Inferior parietal cortex (tissue), 1 donor: Measurements from ENCODE around the gene TEX30.

Experiments used
- DNase-seq: peaks from one replicate; pipeline ENCODE4 v3.0.0-alpha.2; 2016; ENCODE audit errors: extremely low spot score

Gene TEX30

GRCh38 chr13:102779436-102780159, 6.0 kb upstream of the TEX30 start:
- DNase-seq, result no peak

DNA sequence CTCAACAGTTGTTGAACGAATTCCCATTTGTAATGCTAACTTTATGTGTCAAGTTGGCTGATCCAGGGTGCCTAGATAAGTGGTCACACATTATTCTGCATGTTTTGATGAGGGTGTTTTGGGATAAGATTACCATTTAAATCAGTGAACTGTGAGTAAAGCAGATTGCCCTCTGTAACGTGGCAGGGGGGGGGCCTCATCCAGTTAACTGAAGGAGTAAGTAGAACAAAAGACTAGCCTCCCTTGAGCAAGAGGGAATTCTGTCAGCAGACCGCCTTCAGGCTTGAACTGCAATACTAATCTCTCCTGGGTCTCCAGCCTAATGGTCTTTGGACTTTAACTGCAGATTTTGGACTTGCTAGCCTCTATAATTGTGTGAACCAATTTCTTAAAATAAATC, 4.2 kb upstream of the TEX30 start:
- DNase-seq, result no peak

DNA sequence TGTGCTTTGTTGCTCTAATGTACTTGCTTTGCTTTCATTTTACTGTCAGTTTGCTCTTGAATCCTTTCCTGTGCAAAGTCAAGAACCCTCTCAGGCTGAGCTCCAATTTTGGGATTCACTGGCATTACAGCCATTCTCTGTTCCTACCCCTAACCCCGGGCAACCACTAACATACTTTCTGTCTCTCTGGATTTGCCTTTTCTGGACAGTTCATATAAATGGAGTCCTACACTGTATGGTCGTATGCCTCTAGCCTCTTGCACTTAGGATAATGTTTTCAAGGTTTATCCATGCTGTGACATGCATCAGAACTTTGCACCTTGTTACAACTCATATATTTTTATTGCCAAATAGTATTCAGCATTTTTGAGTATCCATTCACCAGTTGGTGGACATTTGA, 2.7 kb upstream of the TEX30 start:
- no peak for DNase-seq

- no peak for DNase-seq
These were observed 1.3 kb upstream of the TEX30 start for GRCh38 chr13:102774591-102775520.

- DNase-seq, result no peak
These were observed 605 bp upstream of the TEX30 start for GRCh38 chr13:102774214-102774568.

DNA sequence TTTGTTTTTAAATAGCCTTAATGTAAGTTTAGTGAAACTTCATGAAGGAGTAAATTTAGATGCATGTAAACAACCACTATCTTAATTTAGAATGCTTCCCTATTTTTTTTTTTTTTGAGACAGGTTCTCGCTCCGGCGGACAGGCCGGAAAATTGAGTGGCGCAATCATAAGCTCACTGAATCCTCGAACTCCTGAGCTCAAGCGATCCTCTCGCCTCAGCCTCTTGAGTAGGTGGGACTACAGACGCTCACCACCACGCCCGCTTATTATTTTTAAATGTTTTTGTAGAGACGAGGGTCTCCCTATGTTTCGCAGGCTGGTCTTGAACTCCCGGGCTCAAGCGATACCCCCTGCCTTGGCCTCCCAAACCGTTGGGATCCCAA, 1.6 kb downstream of the TEX30 start:
- no peak for DNase-seq

- DNase-seq, result no peak
These were observed 2.1 kb downstream of the TEX30 start for GRCh38 chr13:102771298-102772041.

DNA sequence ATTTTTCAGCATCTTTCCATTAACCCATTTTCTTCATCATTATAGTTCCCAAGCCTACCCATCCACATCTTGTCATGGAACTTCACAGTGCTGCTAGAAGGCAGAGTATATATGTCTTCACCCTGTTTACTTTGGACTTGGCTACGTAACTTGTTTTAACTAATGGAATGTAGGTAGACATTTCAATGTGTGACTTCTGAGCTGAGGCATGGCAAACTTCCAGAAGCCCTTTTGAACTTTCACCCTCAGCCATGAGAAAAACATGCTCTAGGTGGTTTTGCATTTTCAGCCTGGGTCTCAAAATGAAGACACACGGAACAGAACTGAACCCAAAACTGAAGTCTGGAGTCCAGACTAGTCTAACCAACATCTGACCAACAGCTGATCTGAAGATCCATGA, 3.2 kb downstream of the TEX30 start:
- DNase-seq, result no peak

DNA sequence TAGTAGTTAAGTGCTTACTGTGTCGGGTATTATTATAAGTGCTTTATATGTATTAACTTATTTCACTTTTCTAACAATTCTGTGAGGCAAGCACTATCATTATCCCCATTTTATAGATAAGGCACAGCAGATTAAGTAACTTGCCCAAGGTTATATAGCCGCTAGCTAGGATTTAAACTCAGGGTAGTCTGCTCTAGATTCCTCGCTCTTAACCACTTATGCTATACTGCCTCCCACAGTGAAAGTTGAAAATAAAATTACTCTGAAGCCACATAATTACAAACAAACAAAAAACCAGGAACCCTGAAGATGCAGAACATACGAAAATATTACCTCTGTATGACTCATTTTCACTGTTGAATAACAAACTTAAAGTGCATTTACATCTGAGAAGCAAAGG, 3.9 kb downstream of the TEX30 start:
- peak; percentile 18 for DNase-seq

DNA sequence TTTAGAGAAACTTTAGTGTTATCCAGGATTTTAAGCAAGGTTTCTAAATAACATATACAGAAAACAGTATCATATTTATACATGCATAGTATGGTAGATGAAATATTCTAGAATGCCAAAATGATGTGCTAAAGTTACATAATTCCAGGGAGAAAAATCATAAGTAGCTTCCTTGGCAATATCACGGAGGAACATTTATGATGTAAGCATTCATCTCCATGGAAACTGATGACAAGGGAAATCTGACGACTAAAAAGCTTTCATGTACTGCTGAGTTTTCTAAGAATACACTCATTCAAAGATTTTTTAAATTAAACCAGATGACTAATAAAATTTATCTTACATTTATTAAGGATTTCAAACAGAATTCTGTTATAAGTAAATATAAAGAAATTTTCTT, 4.7 kb downstream of the TEX30 start:
- no peak for DNase-seq

- DNase-seq, result no peak
These were observed 9.8 kb downstream of the TEX30 start for GRCh38 chr13:102763741-102764140.

- DNase-seq, result no peak
These were observed 12.5 kb downstream of the TEX30 start for GRCh38 chr13:102761071-102761470.

- DNase-seq, result no peak
These were observed 14.7 kb downstream of the TEX30 start for GRCh38 chr13:102758842-102759241.

DNA sequence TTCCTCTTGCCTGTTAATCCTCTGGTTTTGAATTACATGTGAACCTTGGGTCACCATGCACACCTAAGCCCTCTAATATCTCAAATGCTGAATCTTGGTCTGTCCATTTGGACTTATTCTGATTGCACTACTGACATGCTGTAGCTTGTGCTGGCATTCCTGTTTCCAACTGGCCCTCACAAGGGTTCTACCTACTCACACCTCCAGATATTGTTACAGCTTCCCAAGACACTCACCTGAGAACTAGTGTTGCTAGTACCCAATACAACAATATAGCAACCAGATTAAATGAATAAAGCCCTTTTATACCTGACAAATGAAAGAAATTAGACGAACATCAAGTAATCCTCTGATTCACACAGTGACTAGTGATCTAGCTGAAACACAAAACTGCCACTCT, 16.6 kb downstream of the TEX30 start:
- DNase-seq, result no peak

GRCh38 chr13:102751886-102752285, 21.7 kb downstream of the TEX30 start:
- DNase-seq, result no peak

- no peak for DNase-seq
These were observed 31.1 kb downstream of the TEX30 start for GRCh38 chr13:102742506-102742905.

DNA sequence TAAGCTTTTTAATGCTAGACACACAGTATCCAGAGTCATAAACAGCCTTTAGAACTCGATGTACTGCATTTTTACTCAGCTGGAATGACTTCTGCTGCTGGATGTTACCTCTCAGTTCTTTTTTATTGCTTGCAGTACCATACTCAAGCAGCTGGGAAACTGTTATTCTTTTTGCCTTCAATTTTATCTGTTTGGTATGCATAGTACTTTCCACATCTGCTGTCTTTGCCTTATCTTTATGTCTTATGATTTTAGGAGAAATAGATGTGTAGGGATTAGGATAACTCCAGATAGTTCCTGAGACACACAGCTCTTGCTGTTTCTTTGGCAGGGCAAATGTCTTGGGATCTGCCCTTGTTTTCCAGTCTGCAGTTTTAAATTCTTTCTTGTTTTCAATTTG, 31.5 kb downstream of the TEX30 start:
- DNase-seq, result no peak

- DNase-seq, result no peak
These were observed 43.9 kb downstream of the TEX30 start for GRCh38 chr13:102729560-102730270.

DNA sequence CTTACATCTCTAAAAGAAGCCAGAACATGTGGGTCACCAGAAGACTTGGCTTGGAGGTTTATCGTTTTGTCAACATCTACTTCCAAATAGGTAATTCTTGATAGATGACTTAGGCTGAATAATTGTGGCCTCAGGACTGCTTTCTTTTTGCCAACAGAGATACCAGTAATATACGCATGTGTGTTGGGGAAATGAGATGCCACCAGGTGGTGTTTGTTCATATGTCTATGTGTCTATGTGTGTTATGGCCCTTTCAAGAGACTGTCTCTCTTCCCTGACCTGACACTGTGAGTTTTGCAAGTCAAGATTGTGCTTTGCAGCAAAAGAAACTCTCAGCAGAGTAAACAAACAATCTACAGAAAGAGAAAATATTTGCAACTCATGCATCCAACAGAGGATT, 47.2 kb downstream of the TEX30 start:
- no peak for DNase-seq

GRCh38 chr13:102724923-102725322, 48.7 kb downstream of the TEX30 start:
- peak; percentile 51 for DNase-seq

- DNase-seq, result peak; percentile 72
These were observed 51.8 kb downstream of the TEX30 start for GRCh38 chr13:102721800-102722231.

- DNase-seq, result no peak
These were observed 54.8 kb downstream of the TEX30 start for GRCh38 chr13:102718746-102719145.
